PC-3 (cell line): Measurements from ENCODE around the gene ARHGAP26. TPM values are rescaled to one million over a fixed set of nuclear protein-coding genes. Genes with fewer than 3 reads are reported as not detected.

Experiments
- ATAC-seq: fragments of 200-7000 bp; cut with Tn5 transposase; 2 replicates; pipeline ENCODE4 v1.9.1; 2020; ENCODE audit warnings: mild to moderate bottlenecking, moderate library complexity
- BruUV-seq: library from RNA; stranded (reverse); fragments of 400-500 nt; replicated peaks from 2 replicates; lab custom pipeline; 2021; lab: Mats Ljungman, UMichigan
- CTCF ChIA-PET: fragments of 300-600 bp; sonication (Branson Sonifier 250); formaldehyde crosslinking; loops from one replicate; lab custom pipeline; 2022; ENCODE audit warnings: antibody characterized with exemption; lab: Charles Lee
- POLR2A ChIA-PET: fragments of 300-600 bp; sonication (Branson Sonifier 250); formaldehyde crosslinking; loops from one replicate; lab custom pipeline; 2022; ENCODE audit warnings: antibody characterized with exemption; ENCODE audit not compliant: unreplicated experiment; lab: Charles Lee
- DNase-seq: peaks from one replicate; pipeline ENCODE4 v3.0.0-alpha.2; 2015
- H2AFZ ChIP-seq: fragments of 300-600 bp; sonication (generic); 2 replicates; pipeline ENCODE4 v1.6.0; 2016; ENCODE audit warnings: antibody characterized with exemption, low read length
- H3F3A ChIP-seq: fragments of 300-600 bp; sonication (generic); one replicate; pipeline ENCODE4 v1.6.0; 2017; ENCODE audit warnings: antibody characterized with exemption, low read length, control low read depth, mild to moderate bottlenecking; ENCODE audit not compliant: unreplicated experiment
- H3K27ac ChIP-seq: fragments of 300-600 bp; sonication (generic); 2 replicates; pipeline ENCODE4 v1.5.1; 2016; ENCODE audit warnings: mild to moderate bottlenecking, low read length
- H3K27me3 ChIP-seq: fragments of 300-600 bp; sonication (generic); 2 replicates; pipeline ENCODE4 v1.6.1; 2016; ENCODE audit warnings: low read length, mixed read lengths
- H3K36me3 ChIP-seq: fragments of 300-600 bp; sonication (generic); 2 replicates; pipeline ENCODE4 v1.6.1; 2016; ENCODE audit warnings: low read depth, mixed run types, low read length, mixed read lengths
- H3K4me1 ChIP-seq: fragments of 300-600 bp; sonication (generic); 2 replicates; pipeline ENCODE4 v1.5.1; 2016; ENCODE audit warnings: low read length; ENCODE audit not compliant: insufficient read depth
- H3K4me2 ChIP-seq: fragments of 300-600 bp; sonication (generic); 2 replicates; pipeline ENCODE4 v1.6.0; 2016; ENCODE audit warnings: low read length
- H3K4me3 ChIP-seq: fragments of 300-600 bp; sonication (generic); 2 replicates; pipeline ENCODE4 v1.5.1; 2016; ENCODE audit warnings: mild to moderate bottlenecking, low read length, mixed read lengths
- H3K79me2 ChIP-seq: fragments of 300-600 bp; sonication (generic); 2 replicates; pipeline ENCODE4 v1.6.1; 2017; ENCODE audit warnings: low read length, mixed read lengths
- H3K9ac ChIP-seq: fragments of 300-600 bp; sonication (generic); 2 replicates; pipeline ENCODE4 v1.6.0; 2016; ENCODE audit warnings: mild to moderate bottlenecking, low read length
- H3K9me2 ChIP-seq: fragments of 300-600 bp; sonication (generic); replicated peaks from 2 replicates; pipeline ENCODE4 v1.6.1; 2016; ENCODE audit warnings: mixed run types, low read length, mixed read lengths
- H3K9me3 ChIP-seq: fragments of 300-600 bp; sonication (generic); 2 replicates; pipeline ENCODE4 v1.6.1; 2016; ENCODE audit warnings: low read length, mixed read lengths
- H4K20me1 ChIP-seq: fragments of 300-600 bp; sonication (generic); 2 replicates; pipeline ENCODE4 v1.6.1; 2016; ENCODE audit warnings: low read length, mixed read lengths
- EZH2 ChIP-seq: fragments of 300-600 bp; sonication (generic); IDR thresholded peaks from one replicate; pipeline ENCODE4 v1.6.1; 2017; ENCODE audit warnings: antibody characterized with exemption, mild to moderate bottlenecking, low read length; ENCODE audit not compliant: unreplicated experiment
- EZH2phosphoT487 ChIP-seq: fragments of 300-600 bp; sonication (generic); IDR thresholded peaks from 2 replicates; pipeline ENCODE4 v1.6.1; 2018; ENCODE audit warnings: mild to moderate bottlenecking, antibody characterized with exemption, low read length, borderline replicate concordance
- intact Hi-C: fragments of 100-400 bp; cut with micrococcal nuclease; formaldehyde crosslinking; loops from 2 replicates; pipeline ENCODE4 v1.9.0; 2023
- total RNA-seq: library from RNA; depleted of rRNA; stranded (reverse); fragments of >200 nt; gene quantifications from 2 replicates; pipeline ENCODE4 v1.2.3, GENCODE V29; 2014
- TF ChIP-seq, protein P1 (sequence below): fragments of 300-600 bp; sonication (generic); conservative IDR thresholded peaks from 2 replicates; pipeline ENCODE4 v1.5.1; 2017; ENCODE audit warnings: antibody characterized with exemption, low read depth, mild to moderate bottlenecking, low read length

Gene ARHGAP26
- total RNA-seq, 1 experiment from 2014 or later, result 11.7 TPM

GRCh38 chr5:142944140-142944539, 174.0 kb downstream of the ARHGAP26 start:
- Histone ChIP-seq H3K4me2 (no peak overlapping the region), H3K9me2 (no peaks in the 10 kb centered on the region), H3K36me3 (no peaks in the 10 kb centered on the region), H3K27ac (no peak overlapping the region), H3K27me3 (no peaks in the 10 kb centered on the region), H3K4me3 (no peak overlapping the region), H3K9me3 (no peaks in the 10 kb centered on the region), H4K20me1 (no peaks in the 10 kb centered on the region), H3F3A (no peaks in the 10 kb centered on the region), H2AFZ (no peak overlapping the region), H3K4me1 (no peaks in the 10 kb centered on the region), H3K79me2 (no peaks in the 10 kb centered on the region), H3K9ac (no peak overlapping the region)
- ATAC-seq (no peak), DNase-seq (peak; percentile 10)
- ChIA-PET CTCF (no interaction called here), POLR2A (interaction anchor here (0.7 kb wide), 1 partner anchor 138 kb away, joined by 4 read pairs; no protein-coding TSS in a partner anchor)
- no TSS peak for BruUV-seq
- TF ChIP-seq EZH2phosphoT487 (no peak), EZH2 (no peak)
- TF ChIP-seq, protein P1, sequence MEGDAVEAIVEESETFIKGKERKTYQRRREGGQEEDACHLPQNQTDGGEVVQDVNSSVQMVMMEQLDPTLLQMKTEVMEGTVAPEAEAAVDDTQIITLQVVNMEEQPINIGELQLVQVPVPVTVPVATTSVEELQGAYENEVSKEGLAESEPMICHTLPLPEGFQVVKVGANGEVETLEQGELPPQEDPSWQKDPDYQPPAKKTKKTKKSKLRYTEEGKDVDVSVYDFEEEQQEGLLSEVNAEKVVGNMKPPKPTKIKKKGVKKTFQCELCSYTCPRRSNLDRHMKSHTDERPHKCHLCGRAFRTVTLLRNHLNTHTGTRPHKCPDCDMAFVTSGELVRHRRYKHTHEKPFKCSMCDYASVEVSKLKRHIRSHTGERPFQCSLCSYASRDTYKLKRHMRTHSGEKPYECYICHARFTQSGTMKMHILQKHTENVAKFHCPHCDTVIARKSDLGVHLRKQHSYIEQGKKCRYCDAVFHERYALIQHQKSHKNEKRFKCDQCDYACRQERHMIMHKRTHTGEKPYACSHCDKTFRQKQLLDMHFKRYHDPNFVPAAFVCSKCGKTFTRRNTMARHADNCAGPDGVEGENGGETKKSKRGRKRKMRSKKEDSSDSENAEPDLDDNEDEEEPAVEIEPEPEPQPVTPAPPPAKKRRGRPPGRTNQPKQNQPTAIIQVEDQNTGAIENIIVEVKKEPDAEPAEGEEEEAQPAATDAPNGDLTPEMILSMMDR, result no peak
- intact Hi-C loops, result no loop called here

DNA sequence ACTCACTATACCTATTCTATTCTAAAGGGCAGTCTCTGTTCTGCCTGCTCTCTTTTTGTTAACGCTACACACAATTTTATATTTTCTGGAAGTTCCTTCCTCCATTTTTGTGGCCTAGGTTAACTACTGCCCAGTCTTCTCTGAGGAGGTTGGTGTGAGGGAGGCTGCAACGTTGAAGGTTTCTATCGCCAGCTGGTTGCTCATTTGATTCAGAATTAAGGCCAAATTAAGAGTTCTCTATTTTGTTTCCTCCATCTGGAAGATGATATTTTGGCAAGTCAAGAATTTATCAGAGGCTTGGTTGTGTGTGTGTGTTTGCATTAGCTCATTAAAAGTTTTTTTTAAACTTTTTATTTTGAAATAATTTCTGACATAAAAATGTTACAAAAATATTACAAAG, 175.1 kb downstream of the ARHGAP26 start:
- no peak for ATAC-seq

DNA sequence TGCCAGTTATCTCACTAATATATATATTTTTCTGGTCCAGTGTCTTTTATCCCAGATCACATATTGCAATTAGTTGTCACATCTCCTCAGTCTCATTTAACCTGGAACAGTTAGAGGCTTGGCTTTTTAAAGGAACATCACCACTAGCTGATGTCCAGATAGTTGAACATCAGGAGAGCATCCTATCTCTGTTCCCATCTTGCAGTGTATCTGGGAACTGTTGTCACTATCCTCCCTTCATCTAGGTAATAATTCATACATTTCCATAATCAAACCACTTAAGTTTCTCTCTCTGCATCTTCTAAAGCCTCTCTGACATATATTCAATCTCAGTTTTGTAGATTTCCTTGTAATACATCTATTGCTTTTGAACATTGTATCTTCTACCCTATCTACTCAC, 175.7 kb downstream of the ARHGAP26 start:
- no peak overlapping the region for H3K27ac ChIP-seq

More for the DNA sequence above, 175.1 kb downstream of the ARHGAP26 start:
- intact Hi-C loops, result no loop called here
- Histone ChIP-seq H3K36me3 (no peaks in the 10 kb centered on the region), H2AFZ (no peak overlapping the region), H3K4me3 (no peak overlapping the region), H4K20me1 (no peaks in the 10 kb centered on the region), H3K4me2 (no peak overlapping the region), H3K79me2 (no peaks in the 10 kb centered on the region), H3K4me1 (no peaks in the 10 kb centered on the region), H3K9me3 (no peaks in the 10 kb centered on the region), H3F3A (no peaks in the 10 kb centered on the region), H3K9ac (no peak overlapping the region), H3K27ac (no peak overlapping the region), H3K9me2 (no peaks in the 10 kb centered on the region), H3K27me3 (no peaks in the 10 kb centered on the region)
- ChIA-PET POLR2A (no interaction called here), CTCF (no interaction called here)
- no TSS peak for BruUV-seq
- TF ChIP-seq EZH2 (no peak), EZH2phosphoT487 (no peak)
- TF ChIP-seq, protein P1, result no peak
- DNase-seq, result no peak

More for the DNA sequence above, 175.7 kb downstream of the ARHGAP26 start:
- POLR2A ChIA-PET, result no interaction called here
- Histone ChIP-seq H3K4me3 (no peak overlapping the region), H3K4me1 (no peaks in the 10 kb centered on the region), H2AFZ (no peak overlapping the region), H3K79me2 (no peaks in the 10 kb centered on the region), H3F3A (no peaks in the 10 kb centered on the region), H3K9ac (no peak overlapping the region), H3K9me2 (no peaks in the 10 kb centered on the region), H3K9me3 (no peaks in the 10 kb centered on the region), H4K20me1 (no peaks in the 10 kb centered on the region), H3K4me2 (no peak overlapping the region), H3K27me3 (no peaks in the 10 kb centered on the region), H3K36me3 (no peaks in the 10 kb centered on the region)
- intact Hi-C loops, result no loop called here
- BruUV-seq, result no TSS peak
- ATAC-seq, result no peak
- TF ChIP-seq EZH2 (no peak), EZH2phosphoT487 (no peak)
- TF ChIP-seq, protein P1, result no peak
- CTCF ChIA-PET, result interaction anchor here (0.6 kb wide), 1 partner anchor 244 kb away, joined by 14 read pairs; no protein-coding TSS in a partner anchor
- no peak for DNase-seq
